HG03457 (cell line): ENCODE results near the gene CYB5R3.
"Not testable (repeated sequence)": the region's sequence is repeated elsewhere in the genome, so short reads cannot be mapped to it uniquely, and the experiment has no call there.

Experiments used
- ATAC-seq: cut with Tn5 transposase; IDR thresholded peaks from one replicate; pipeline ENCODE4 v1.9.1; 2021; ENCODE audit warnings: moderate number of reproducible peaks; ENCODE audit not compliant: unreplicated experiment

The CYB5R3 gene

GRCh38 chr22:42626431-42626830 lies 22.8 kb downstream of the CYB5R3 start:
- ATAC-seq = no peak

GRCh38 chr22:42625416-42625815 lies 23.8 kb downstream of the CYB5R3 start:
- no peak for ATAC-seq

- no peak for ATAC-seq
Observed at GRCh38 chr22:42624551-42625106, 24.6 kb downstream of the CYB5R3 start.

- no peak for ATAC-seq
Observed at GRCh38 chr22:42623756-42624441, 25.3 kb downstream of the CYB5R3 start.

- no peak for ATAC-seq
Observed at GRCh38 chr22:42623301-42623751, 25.9 kb downstream of the CYB5R3 start.

- ATAC-seq = no peak
Observed at GRCh38 chr22:42622061-42622710, 27.0 kb downstream of the CYB5R3 start.

GRCh38 chr22:42621505-42622002 lies 27.6 kb downstream of the CYB5R3 start:
- ATAC-seq = no peak

GRCh38 chr22:42620084-42620483 lies 29.1 kb downstream of the CYB5R3 start:
- ATAC-seq = no peak

GRCh38 chr22:42619261-42620063 lies 29.7 kb downstream of the CYB5R3 start:
- ATAC-seq = no peak

- no peak for ATAC-seq
Observed at GRCh38 chr22:42617155-42617983, 31.8 kb downstream of the CYB5R3 start.

GRCh38 chr22:42615860-42616175 lies 33.4 kb downstream of the CYB5R3 start:
- ATAC-seq = not testable (repeated sequence)

- ATAC-seq = peak; percentile 42
Observed at GRCh38 chr22:42615092-42615859, 33.9 kb downstream of the CYB5R3 start.

- ATAC-seq = peak; percentile 52
Observed at GRCh38 chr22:42614312-42615091, 34.7 kb downstream of the CYB5R3 start, which contains the start of gene POLDIP3. Gene POLDIP3 (minus strand): TSS chr22:42614883. CDS start chr22:42614857, 26 bp downstream.

GRCh38 chr22:42613872-42614301 lies 35.3 kb downstream of the CYB5R3 start:
- no peak for ATAC-seq

- ATAC-seq = no peak
Observed at GRCh38 chr22:42612336-42612735, 36.9 kb downstream of the CYB5R3 start.

- ATAC-seq = no peak
Observed at GRCh38 chr22:42611051-42611450, 38.1 kb downstream of the CYB5R3 start.

GRCh38 chr22:42610186-42610585 lies 39.0 kb downstream of the CYB5R3 start:
- no peak for ATAC-seq

- ATAC-seq = no peak
Observed at GRCh38 chr22:42608823-42609361, 40.3 kb downstream of the CYB5R3 start.
